LNCAP (cell line): ENCODE results near the gene CIPC.

Source experiments
- TF ChIP-seq, protein P1 (sequence below): fragments of 450-650 bp; IDR thresholded peaks from 2 replicates; pipeline ENCODE4 v1.5.1; 2017; ENCODE audit warnings: mild to moderate bottlenecking

The CIPC gene

DNA sequence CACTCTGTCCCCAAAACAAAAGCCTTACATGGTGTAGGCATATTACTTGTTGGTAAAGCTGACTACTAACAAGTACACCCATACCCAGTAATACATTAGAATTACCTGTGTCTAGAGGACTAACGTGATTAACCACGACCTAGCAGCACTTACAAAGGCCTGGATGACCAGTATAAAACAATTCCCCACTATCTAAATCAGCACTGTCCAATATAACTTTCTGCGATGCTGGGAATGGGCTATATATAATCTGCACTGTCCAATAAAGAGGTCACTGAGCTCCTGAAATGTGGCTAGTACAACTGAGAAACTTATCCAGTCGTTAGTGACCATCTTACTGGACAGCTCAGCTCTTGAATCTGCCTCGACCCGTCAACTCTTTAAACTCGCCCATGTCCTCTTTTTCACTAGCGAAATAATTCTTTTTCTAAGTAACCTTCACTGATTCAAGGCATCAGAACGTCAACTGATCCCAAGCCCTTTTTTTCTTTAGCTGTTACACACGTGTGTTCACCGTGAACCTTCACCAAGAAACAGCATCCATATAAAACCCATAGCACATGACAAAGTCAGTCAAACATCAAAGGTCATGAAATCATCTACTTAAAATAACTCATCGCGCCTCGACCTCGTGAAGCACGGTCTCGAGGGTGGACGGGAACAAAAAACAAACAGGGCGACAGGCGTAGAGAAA is 905 bp upstream of the CIPC start:
- TF ChIP-seq, protein P1, sequence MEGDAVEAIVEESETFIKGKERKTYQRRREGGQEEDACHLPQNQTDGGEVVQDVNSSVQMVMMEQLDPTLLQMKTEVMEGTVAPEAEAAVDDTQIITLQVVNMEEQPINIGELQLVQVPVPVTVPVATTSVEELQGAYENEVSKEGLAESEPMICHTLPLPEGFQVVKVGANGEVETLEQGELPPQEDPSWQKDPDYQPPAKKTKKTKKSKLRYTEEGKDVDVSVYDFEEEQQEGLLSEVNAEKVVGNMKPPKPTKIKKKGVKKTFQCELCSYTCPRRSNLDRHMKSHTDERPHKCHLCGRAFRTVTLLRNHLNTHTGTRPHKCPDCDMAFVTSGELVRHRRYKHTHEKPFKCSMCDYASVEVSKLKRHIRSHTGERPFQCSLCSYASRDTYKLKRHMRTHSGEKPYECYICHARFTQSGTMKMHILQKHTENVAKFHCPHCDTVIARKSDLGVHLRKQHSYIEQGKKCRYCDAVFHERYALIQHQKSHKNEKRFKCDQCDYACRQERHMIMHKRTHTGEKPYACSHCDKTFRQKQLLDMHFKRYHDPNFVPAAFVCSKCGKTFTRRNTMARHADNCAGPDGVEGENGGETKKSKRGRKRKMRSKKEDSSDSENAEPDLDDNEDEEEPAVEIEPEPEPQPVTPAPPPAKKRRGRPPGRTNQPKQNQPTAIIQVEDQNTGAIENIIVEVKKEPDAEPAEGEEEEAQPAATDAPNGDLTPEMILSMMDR: no peak

DNA sequence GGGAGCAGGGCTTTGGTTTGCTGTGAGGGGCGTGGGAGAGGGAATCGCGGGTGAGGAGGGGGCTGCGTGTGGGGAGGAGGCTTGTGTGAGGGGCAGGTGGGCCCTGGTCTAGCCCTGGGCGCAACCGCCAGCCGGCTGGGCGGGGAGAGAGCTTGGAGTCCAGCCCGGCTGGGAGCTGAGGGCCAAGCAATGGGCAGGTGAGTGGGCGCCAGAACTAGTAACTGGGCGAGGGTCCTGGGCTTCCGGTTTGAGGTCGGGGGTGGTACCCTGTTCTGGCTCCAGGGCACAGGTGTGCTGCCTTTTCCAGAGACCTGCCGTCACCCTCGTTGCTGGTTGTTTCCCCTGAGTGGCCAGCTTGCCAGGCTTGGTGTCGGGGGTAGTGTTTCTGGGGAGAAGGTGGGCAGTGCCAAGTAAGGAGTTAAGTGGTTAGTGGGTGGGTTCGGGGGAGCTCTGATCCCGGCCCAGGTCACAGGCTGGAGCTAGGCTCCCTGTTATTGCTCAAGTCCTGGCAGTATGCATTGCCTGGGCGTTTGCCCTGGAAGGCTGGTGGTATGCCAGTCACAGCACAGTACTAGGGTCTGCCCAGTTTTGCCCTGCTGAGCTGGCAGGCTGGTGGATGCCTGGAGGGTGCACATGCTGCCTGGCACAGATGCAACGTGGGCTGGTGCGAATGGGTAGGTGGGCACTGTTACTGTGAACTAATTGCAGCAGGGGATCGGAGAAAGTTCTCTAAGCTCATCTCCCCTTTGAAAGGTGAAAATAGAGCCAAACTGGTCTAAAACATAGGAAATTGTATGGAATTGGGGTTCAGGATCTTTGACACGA is 683 bp downstream of the CIPC start:
- TF ChIP-seq, protein P1: no peak

DNA sequence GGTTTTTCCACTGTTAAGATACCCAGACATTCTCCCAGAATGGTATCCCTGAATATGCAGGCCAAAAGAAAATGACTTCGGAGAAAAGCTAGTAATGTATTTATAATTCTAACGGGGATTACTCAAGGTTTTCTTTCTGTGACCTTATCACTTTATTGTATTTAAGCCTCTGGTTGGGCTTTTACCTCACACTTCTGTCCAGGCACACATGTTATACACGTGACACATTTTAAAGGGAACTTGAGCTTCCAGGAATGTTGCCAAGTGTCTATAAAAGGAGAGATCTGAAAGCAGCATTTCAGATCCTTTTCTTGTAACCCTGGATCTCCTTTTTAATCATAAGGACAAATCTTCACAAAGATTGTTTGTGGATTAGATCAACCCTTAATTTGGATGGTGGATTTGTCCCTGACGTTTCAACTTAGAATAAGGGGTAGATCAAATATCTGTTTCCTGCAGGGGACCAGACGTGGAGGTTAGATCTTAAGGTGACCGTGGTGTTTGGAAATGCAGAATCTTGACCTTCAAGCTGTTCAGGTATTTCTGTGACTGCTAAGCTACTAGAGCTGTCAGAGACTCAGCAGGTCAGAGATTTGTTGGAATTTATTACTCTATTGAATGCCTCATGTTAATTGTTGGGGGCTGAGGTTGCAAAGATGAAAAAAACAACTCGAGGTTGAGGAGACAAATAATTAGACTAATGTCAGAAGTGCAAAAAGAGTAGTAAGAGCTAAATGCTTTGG is 1.5 kb downstream of the CIPC start:
- TF ChIP-seq, protein P1: no peak

DNA sequence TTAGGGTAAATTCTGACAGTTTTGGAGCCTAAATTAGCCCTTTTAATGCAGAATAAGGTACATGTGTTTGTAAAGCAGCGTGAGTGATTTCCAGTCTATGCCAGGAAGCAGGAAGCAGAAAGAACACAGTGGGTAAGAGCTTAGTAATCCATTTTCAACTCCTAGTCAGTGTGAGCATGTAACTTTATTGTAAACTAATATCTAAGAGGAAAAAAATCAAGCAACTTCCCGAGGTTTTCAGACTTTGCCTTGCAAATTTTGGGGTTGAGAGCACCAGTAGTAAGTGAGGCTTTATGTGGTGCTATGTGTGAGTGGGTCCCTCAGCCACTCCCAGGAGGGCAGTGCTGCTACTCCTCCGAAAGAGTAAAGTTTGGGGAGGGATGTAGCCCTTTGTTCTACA is 2.9 kb downstream of the CIPC start:
- TF ChIP-seq, protein P1: no peak

DNA sequence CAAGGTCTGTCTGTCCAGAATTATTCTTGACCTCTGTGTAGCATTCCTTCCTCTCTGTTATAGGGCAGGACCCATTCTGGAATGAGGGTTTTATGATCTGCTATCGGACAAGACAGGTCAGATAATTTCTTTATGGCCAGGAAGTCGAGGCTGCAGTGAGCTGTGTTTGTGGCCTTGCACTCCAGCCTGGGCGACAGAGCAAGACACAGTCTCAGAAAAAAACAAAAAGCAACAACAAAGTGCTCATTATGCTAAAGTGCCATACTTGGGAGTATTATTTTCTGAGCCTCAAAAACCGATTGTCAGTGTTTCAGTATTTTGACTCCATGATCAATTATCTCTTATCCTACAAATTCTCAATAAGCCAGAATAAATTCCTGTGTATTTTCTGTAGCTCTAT is 4.1 kb downstream of the CIPC start:
- TF ChIP-seq, protein P1: no peak

DNA sequence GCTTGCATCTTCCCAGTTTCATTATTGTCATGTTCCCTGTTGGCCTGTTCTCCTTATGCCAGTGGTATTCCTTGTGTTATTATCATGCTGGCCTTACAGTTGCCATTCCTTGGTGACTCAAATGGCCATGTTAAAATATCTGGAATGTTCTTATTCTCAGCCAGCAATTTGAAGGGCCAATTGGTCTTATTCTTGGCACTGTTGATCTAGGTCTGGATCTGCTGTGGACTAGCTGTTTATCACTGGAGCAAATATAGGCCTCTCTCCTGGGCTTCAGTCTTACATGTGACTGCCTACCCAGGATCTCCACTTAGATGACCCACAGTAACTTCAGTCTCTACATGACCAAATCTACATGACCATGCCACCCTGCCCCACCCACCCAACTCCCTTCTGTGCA is 5.4 kb downstream of the CIPC start:
- TF ChIP-seq, protein P1: no peak

DNA sequence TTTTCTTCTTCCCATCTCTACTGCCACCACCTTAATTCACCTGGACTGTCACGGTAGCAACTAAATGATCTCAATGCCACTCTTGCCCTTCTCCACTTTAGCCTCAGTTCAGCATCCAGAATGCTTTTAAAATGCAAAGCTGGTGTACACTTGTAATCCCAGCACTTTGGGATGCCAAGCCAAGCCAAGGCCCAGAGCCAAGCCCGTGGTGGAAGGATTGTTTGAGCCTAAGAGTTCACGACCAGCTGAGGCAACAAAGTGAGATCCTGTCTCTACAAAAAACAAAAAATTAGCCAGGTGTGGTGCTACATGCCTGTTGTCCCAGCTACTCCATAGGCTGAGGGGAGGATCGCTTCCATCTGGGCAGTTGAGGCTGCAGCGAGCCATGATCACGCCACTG is 5.9 kb downstream of the CIPC start:
- TF ChIP-seq, protein P1: no peak
